ENCODE measurements around the gene KLK8.

- TF ChIP-seq POLR2A (IDR thresholded peaks at IDR 0.05) (no peak), EP300 (IDR thresholded peaks at IDR 0.05) (no peak), CTCF (IDR thresholded peaks at IDR 0.05) (no peak)
These were observed 5.0 kb upstream of the KLK8 start for GRCh38 chr19:51006406-51006805.

Data from sigmoid colon (tissue), 4 donors.